Astrocyte of the spinal cord (primary cell): ENCODE results near the gene LINC01488.

Source experiments
- DNase-seq: peaks from one replicate; pipeline ENCODE4 v3.0.0; 2011; ENCODE audit warnings: low read depth, low spot score
- H3K4me3 ChIP-seq: 2 replicates; pipeline ENCODE4 v1.5.1; 2011; ENCODE audit warnings: low read depth, mild to moderate bottlenecking, low read length, moderate library complexity
- CTCF ChIP-seq: IDR thresholded peaks from 2 replicates; pipeline ENCODE4 v1.5.1; 2012; ENCODE audit warnings: low read depth, mild to moderate bottlenecking, low read length, inconsistent platforms
- in situ Hi-C: cut with HindIII; loops from 2 replicates; pipeline ENCODE4 v1.10.0; 2017; ENCODE audit warnings: low sequenced_read_pairs

The LINC01488 gene

GRCh38 chr11:69511358-69512055, 30.0 kb downstream of the LINC01488 start:
- no peak overlapping the region for H3K4me3 ChIP-seq
- no peak for TF ChIP-seq CTCF
- peak; percentile 60 for DNase-seq
- in situ Hi-C loops: no loop called here

GRCh38 chr11:69512136-69512535, 30.7 kb downstream of the LINC01488 start:
- DNase-seq: no peak
- in situ Hi-C loops: no loop called here
- no peak for TF ChIP-seq CTCF
- no peak overlapping the region for H3K4me3 ChIP-seq

GRCh38 chr11:69512790-69513189, 31.3 kb downstream of the LINC01488 start:
- TF ChIP-seq CTCF: no peak
- in situ Hi-C loops: no loop called here
- no peak overlapping the region for H3K4me3 ChIP-seq
- DNase-seq: no peak

DNA sequence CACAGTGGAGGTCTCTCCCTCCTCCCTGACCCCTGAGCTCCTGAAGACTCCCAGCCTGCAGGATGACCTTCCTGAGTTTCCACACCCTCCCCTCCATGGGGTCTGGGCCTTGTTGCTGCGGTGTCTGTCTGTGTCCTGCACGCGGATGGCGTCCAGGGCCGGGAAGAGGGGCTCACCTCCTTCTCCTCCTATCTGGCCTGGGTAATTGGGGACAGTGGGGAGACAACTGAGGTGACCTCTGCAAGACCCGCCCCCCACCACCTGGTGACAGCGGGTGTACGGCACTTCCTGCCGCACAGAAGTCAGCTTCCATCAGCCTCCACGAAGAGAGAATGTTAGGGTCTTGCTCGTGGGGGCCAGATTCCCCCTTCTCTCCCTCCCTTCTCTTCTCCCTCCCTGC, 31.7 kb downstream of the LINC01488 start:
- no peak overlapping the region for H3K4me3 ChIP-seq
- no peak for DNase-seq
- in situ Hi-C loops: no loop called here
- no peak for TF ChIP-seq CTCF

- TF ChIP-seq CTCF: no peak
- no peak for DNase-seq
- no peak overlapping the region for H3K4me3 ChIP-seq
- in situ Hi-C loops: no loop called here
Observed at GRCh38 chr11:69513663-69514224, 32.3 kb downstream of the LINC01488 start.

DNA sequence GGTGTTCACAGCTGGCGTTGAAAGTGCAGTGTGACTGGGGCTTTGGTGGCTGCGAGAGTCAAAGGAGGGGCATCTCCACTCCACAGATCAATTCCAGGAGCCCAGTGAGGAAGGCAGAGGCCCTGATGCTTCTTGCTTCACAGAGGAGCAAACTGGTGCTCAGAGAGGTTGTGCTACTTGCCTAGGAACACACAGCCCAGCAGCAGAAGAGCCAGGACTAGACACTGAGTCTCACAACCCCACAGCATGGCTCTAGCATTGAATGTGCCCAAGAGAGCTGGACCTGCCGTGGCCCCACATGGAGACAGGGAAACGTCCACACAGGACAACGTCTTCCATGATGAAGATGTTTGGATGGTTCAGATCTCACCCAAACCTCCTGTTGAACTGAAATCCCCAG, 33.3 kb downstream of the LINC01488 start:
- no peak overlapping the region for H3K4me3 ChIP-seq
- no peak for DNase-seq
- no peak for TF ChIP-seq CTCF
- in situ Hi-C loops: no loop called here
